GM21515 (cell line): ENCODE measurements around the gene UBE2G1.
"Not testable (repeated sequence)": the region's sequence is repeated elsewhere in the genome, so short reads cannot be mapped to it uniquely, and the experiment has no call there.

Experiments used
- ATAC-seq: cut with Tn5 transposase; IDR thresholded peaks from one replicate; pipeline ENCODE4 v1.9.1; 2021; ENCODE audit not compliant: unreplicated experiment

Gene UBE2G1

GRCh38 chr17:4375796-4376440 is 9.4 kb upstream of the UBE2G1 start:
- peak; percentile 1 for ATAC-seq

- ATAC-seq = peak; percentile 69
These were observed 8.7 kb upstream of the UBE2G1 start for GRCh38 chr17:4375039-4375748.

GRCh38 chr17:4369557-4370230 is 3.2 kb upstream of the UBE2G1 start:
- no peak for ATAC-seq

- ATAC-seq = no peak
These were observed 1.9 kb upstream of the UBE2G1 start for GRCh38 chr17:4368341-4368740.

DNA sequence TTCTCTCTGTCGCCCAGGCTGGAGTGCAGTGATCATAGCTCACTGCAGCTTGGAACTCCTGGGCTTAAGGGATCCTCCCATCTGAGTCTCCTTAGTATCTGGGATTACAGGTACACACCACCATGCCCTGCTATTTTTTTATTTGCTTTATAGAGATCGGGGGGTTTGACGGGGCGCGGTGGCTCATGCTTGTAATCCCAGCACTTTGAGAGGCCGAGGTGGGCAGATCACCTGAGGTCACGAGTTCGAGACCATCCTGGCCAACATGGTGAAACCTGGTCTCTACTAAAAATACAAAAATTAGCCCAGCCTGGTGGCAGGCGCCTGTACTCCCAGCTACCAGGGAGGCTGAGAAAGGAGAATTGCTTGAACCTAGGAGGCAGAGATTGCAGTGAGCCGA is 702 bp upstream of the UBE2G1 start:
- not testable (repeated sequence) for ATAC-seq

DNA sequence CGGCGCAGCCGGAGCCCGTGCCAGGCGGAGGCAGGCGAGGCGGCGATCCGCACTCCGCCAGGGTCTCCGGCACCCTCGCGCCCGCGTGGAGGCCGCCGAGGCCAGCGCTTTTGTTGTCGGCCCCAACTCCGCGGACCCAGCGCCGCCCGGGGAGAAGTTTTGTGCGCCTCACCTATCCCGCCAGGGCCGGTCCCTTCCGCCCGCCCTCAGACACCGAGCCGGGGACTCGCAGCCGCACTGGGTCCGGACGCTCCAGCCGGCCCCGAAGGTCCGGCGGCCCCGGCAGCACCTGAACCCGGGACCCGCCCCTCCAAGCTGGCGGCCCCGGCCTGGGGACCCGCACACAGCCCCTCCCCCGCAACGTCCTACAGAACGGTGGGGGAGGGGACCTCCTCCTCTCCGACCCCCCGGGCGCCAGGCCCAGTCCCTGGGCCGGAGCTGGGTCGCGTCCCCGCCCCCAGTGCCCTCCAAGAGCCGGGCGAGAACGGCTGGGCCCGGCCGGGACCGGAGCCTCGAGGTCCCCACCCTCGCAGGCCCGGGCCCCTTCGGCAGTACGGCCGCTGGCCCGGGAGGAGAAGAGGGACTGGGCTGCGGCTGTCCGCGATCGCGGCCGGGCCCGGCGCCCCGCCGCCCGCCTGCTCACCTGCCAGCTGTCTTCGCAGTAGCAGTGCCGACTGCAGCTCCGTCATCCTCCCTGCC is 698 bp downstream of the UBE2G1 start:
- ATAC-seq = peak; percentile 20

DNA sequence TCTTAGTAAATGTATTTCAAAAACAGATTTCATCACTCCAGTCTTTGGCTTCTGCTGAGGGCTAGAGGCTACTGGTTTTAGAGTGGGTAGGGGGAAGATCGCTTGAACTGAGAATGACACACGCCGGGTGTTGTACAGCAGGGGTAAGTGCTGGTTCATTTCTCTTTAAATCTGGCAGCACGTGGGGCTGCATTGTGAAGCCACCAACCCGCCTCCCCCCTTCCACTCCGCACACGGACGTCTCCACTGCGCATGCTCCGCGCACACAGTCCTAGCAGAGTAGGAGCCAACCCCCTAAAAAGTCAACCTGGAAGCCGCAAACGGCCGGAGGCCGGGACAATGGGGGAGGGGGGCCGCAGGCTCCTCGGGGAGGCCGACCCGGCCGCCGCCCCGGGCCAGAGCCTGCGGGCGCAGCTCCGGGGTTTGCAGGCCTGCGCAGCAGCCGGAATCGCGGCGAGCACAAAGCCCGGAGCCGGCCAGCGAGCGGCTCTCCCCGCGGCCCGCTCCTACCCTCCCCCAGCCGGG is 1.3 kb downstream of the UBE2G1 start:
- ATAC-seq = peak; percentile 43

DNA sequence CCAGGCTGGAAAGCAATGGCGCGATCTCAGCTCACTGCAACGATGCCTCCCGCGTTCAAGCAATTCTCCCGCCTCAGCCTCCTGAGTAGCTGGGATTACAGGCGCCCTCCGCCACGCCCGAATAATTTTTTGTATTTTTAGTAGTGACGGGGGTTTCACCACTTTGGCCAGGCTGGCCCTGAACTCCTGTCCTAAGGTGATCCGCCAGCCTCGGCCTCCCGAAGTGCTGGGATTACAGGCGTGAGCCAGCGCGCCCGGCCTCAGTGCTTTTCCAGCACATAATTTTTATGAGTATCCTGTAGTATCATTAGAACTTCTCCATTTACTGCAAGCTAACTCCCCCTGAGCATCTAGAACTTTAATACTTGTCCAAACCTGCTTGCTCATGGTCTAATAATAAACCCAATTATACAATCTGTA is 1.8 kb downstream of the UBE2G1 start:
- no peak for ATAC-seq

- ATAC-seq = no peak
These were observed 4.3 kb downstream of the UBE2G1 start for GRCh38 chr17:4362141-4362540.

- no peak for ATAC-seq
These were observed 8.3 kb downstream of the UBE2G1 start for GRCh38 chr17:4358154-4358553.

DNA sequence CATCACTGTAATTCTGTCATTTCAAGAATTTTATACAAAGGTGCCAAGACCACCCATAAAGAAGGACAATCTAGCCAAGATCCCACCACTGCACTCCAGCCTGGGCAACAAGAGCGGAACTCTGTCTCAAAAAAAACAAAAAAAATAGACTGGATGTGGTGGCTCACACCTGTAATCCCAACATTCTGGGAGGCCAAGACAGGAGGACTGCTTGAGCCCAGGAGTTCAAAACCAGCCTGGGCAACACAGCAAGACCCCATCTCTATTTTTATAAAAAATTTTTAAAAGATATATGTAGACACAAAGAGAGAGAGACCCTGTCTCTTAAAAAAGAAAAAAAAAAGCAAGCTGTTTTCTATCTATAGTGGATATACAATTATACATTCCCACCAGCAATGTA is 8.8 kb downstream of the UBE2G1 start:
- ATAC-seq = no peak

- no peak for ATAC-seq
These were observed 9.3 kb downstream of the UBE2G1 start for GRCh38 chr17:4357030-4357628.

- no peak for ATAC-seq
These were observed 11.5 kb downstream of the UBE2G1 start for GRCh38 chr17:4354862-4355514.

- ATAC-seq = no peak
These were observed 12.3 kb downstream of the UBE2G1 start for GRCh38 chr17:4354206-4354605.

GRCh38 chr17:4350214-4350613 is 16.3 kb downstream of the UBE2G1 start:
- not testable (repeated sequence) for ATAC-seq

- ATAC-seq = no peak
These were observed 20.8 kb downstream of the UBE2G1 start for GRCh38 chr17:4345581-4346252.

- no peak for ATAC-seq
These were observed 21.5 kb downstream of the UBE2G1 start for GRCh38 chr17:4344926-4345325.

DNA sequence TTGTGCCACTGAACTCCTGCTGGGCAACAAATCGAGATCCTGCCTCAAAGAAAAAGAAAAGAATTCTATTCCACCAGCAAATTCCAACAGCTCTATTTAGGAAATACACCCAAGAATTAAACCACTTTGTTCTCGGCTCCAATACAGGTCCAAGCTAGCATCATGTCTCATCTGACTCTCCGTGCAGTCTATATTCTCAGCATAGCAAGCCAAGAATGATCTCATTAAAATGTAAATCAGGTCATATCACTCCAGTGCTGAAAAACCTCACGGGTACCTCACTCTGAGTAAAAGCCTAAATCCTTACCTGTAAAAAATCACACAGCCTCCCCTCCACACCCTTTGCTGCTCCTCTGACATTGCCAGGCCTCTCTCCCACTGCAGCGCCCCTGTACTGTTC is 23.9 kb downstream of the UBE2G1 start:
- ATAC-seq = no peak

DNA sequence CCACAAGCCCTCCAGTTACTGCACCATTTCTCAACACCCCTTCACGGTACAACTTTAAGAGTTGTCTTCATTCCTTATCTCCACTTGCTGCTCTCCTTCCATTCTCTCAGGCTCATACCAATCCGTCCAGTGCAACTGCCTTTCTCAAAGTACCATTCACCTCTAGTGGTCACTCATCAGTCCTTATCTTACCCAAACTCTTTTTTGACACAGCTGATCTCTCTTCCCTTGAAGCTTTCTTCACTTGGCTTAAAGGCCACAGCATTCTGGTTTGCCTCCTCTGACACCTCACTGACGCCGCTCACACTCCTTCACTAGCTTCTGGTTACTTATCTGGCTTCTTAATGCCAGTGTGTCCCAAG is 24.9 kb downstream of the UBE2G1 start:
- ATAC-seq = no peak
